ENCODE measurements around the gene ASAP3.

- no peak for TF ChIP-seq CTCF (IDR thresholded peaks at IDR 0.05)
- TF ChIP-seq POLR2A (IDR thresholded peaks at IDR 0.05): no peak
Observed at GRCh38 chr1:23485002-23485332, 988 bp upstream of the ASAP3 start.
